Limb (tissue), 2 donors: ENCODE results near the gene RSRP1.
"Not testable (repeated sequence)": the region's sequence is repeated elsewhere in the genome, so short reads cannot be mapped to it uniquely, and the experiment has no call there.

Experiments
- DNase-seq, 2 donors: peaks; one replicate each; pipeline ENCODE4 v3.0.0-alpha.2; 2016; ENCODE audit errors: extremely low spot score in 2 of 2

RSRP1 gene

GRCh38 chr1:25256578-25256965 is 9.3 kb upstream of the RSRP1 start:
- no peak for DNase-seq

- DNase-seq: no peak
These were observed 8.7 kb upstream of the RSRP1 start for GRCh38 chr1:25255706-25256577.

DNA sequence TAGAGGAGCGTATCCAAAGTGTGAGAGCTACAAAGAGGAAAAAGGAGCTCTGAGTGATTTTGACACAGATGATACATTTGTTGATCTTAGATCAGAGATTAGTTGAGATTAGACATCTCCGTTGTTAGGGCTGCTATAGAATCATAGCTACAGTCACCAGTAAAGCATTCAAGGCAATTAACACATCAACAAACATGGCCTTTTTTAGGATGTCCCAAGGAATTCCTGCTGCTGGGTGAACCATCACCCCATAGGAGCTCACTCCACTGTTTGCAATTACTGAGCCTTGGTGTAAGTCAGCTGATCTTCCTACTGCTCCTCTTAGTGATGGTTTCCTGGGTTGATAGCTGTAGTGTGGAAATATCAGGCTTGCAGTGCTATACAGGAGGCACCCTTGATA is 6.7 kb upstream of the RSRP1 start:
- no peak for DNase-seq

- DNase-seq: no peak
These were observed 838 bp upstream of the RSRP1 start for GRCh38 chr1:25247829-25248754.

DNA sequence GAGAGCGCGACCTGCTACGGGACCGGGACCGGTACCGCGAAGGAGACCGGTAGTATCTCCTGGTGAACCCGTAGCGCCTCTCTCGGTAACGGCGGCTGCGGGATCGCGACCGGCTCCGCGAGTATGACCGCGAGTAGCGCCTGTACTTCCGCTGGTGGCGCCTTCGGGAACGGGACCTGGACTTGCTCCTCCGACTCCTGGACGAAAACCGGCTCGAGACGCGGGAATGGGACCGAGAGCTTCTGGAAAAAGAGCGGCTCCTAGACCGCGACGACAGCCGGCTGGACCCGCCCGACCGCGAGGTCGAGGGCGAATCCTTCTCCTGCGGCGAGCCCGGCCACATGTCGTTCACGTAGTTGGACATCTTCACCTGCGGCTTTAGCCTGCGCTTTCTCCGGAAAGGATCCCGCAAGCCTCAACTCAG is 642 bp downstream of the RSRP1 start:
- DNase-seq: peak in 1 of 2 donors; percentile 65

DNA sequence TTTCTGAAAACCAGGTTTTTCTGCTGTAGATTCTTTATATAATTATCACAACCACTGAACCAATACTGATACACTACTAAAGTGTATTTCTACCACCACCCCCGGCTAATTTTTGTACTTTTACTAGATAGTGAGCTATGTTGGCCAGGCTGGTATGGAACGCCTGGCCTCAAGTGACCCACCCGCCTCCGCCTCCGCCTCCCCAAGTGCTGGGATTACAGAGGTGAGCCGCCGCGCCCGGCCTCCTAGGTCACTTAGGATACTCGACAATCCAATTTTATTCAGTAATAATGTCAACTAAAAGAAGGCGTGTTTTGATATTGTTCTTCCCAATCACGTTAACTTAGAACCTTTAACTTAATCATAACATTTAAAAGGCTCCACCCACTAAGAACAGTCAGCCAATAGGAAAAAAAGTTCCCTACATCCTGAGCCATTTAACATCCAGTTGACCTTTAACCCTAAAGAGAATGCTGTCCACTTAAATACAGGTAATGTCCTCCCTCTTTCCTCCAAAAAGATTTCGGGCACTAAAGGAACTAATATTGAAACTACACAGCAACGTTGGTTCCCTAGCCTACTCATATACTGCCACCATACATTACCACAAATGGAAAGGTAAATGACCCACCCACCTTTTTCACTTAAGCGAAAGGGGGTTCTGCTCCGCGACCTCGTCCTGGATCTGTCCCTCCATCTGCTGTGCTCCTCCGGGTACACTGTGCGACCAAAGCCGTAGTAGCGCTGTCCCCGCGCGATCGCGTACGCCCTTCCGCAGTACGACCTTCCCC is 1.2 kb downstream of the RSRP1 start:
- DNase-seq: no peak

DNA sequence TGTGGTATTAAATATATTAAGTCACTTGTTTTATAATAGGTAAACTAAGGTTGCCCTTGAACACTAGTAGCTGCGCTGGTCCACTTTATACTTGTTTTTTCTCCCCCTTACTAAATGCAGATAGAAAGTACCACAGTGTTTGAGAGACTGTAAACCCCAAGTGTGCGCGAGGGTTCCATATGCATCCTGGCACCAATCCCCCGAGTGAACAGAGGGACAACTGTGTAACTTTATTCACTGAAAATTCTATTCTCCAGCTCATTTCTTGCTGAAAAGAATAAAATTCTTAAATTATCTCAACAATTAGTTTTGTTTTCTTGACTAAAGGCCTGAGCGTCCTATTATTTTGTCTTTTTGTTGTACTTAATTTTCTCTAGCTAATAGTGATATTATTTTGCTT is 1.9 kb downstream of the RSRP1 start:
- DNase-seq: no peak

GRCh38 chr1:25243907-25244306 is 3.3 kb downstream of the RSRP1 start:
- no peak for DNase-seq

GRCh38 chr1:25239681-25240541 is 7.3 kb downstream of the RSRP1 start:
- DNase-seq: peak; percentile 87 to 92

- DNase-seq: no peak
These were observed 9.2 kb downstream of the RSRP1 start for GRCh38 chr1:25238046-25238445.

GRCh38 chr1:25236261-25236660 is 11.0 kb downstream of the RSRP1 start:
- DNase-seq: not testable (repeated sequence)

GRCh38 chr1:25235411-25235810 is 11.8 kb downstream of the RSRP1 start:
- not testable (repeated sequence) for DNase-seq

DNA sequence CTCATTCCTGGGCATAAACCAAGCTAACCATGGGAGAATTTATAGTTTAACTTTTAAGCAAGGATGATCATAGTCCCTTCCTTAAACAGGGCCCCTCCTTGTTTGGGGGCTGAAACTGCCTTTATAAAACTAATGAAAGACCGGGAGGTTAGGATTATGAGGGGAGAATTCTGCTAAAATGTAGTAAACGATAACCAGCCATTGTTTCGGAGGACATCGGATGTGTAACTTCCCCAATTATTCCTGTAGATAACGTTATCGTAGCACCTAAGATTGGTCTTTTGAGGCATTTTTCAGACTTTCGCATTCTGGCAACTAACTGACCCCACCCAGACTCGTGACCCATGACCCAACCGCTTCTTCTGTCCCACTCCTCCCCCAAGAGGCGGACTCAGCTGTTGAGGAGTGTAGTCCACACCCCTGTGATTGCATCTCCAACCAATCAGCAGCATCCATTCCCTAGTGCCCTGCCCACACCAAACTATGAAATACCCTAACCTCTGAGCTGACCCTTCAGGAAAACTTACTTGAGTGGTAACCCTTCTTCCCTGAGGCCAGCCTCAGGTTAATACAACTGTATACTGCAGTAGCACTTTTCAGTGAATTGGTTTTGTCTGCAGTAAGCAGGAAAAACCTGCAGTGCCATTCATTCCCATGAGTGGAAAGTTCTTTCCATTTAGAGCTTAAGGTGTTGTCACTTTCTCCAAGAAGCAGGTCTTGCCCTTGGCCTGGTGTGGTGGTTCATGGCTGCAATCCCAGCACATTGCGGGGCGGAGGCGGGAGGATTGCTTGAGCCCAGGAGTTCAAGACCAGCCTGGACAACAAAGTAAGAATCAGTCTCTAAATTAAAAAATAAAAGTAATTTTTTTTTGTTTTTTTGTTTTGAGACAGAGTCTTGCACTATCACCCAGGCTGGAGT is 14.1 kb downstream of the RSRP1 start:
- DNase-seq: peak; percentile 59 to 70

- peak; percentile 94 to 97 for DNase-seq
These were observed 15.0 kb downstream of the RSRP1 start, which contains the start of gene SYF2 for GRCh38 chr1:25232027-25232865. TSS of gene SYF2 (minus strand) at chr1:25232502. CDS start at chr1:25232467, 35 bp downstream.

- DNase-seq: no peak
These were observed 23.8 kb downstream of the RSRP1 start for GRCh38 chr1:25223471-25223870.

DNA sequence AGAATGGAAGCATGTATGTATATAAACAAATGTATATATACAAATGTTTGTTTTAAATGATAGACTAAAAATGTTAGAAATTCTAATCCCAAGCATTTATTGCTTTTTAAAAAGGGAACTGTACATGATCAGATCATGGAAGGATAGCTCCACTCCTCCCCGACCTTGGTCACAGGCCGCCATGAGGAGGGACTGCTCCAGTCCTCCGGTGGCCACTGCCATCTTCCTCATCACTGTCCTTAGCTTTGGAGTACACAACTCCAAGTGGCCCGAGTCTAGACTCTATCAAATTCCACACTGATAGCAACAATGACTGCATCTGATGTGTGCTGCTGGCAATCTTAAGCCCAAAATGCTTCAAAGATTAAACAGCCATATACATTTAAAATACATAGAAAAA is 24.6 kb downstream of the RSRP1 start:
- DNase-seq: no peak

DNA sequence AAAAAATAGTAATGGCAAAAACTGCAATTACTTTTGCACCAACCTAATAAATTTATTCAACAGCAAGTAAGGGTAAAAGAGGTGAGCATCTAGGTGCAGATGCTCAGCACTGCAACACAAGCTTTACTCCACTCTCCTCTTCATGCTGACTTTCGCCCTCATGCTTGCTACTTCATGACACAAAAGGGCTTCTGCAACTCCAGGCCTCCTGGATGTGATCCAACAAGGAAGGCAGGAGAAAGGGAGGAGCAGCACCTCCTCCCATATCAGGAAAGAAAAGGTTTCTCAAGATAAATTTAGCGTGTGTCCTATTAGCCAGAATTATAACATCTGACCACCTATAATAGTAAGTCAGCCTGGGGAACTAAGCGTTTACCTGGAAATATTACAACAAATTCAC is 26.6 kb downstream of the RSRP1 start:
- no peak for DNase-seq

GRCh38 chr1:25219661-25220251 is 27.5 kb downstream of the RSRP1 start:
- no peak for DNase-seq
